Stomach (tissue), 9 donors: Measurements from ENCODE around the gene SPATA20. TPM values are rescaled to one million over a fixed set of nuclear protein-coding genes. Genes with fewer than 3 reads are reported as not detected.
A peak's percentile ranks its signal among the peaks of the same experiment; 100 is the strongest.

Source experiments
- DNase-seq, 2 donors: peaks; one replicate each; pipeline versions ENCODE4 v3.0.0 to v3.0.0-alpha.2; 2013 to 2019
- H3K27ac ChIP-seq, 5 donors: fragments of 200-600 bp in 4 of 5; sonication (generic) in 4 of 5; one replicate each; pipeline ENCODE4 v1.5.1; 2013 to 2019; ENCODE audit warnings: mild to moderate bottlenecking in 1 of 5, moderate library complexity in 1 of 5
- H3K27me3 ChIP-seq, 3 donors: fragments of 200-600 bp; sonication (generic); one replicate each; pipeline ENCODE4 v1.5.1; 2017 to 2019; ENCODE audit warnings: mixed run types in 1 of 3
- H3K36me3 ChIP-seq, 4 donors: fragments of 200-600 bp; sonication (generic); 1 replicate in 3 of 4; 2 replicates in 1 of 4; pipeline ENCODE4 v1.5.1; 2016 to 2019
- H3K4me1 ChIP-seq, 4 donors: fragments of 200-600 bp; sonication (generic); one replicate each; pipeline ENCODE4 v1.5.1; 2016 to 2019
- H3K4me3 ChIP-seq, 4 donors: fragments of 200-600 bp; sonication (generic) in 3 of 4; one replicate each; pipeline ENCODE4 v1.5.1; 2016 to 2019; ENCODE audit warnings: mild to moderate bottlenecking in 1 of 4
- H3K9me3 ChIP-seq, 4 donors: fragments of 200-600 bp; sonication (generic); one replicate each; pipeline ENCODE4 v1.5.1; 2016 to 2019
- CTCF ChIP-seq, 7 experiments: fragments of 450-650 bp in 4 of 7; fragments of 200-600 bp in 3 of 7; sonication (generic) in 3 of 7; IDR thresholded peaks; one replicate each; pipeline ENCODE4 v1.5.1; 2016 to 2019; ENCODE audit warnings: antibody characterized with exemption in 7 of 7, control low read depth in 2 of 7, mild to moderate bottlenecking in 1 of 7
- EP300 ChIP-seq: sonication (generic); formaldehyde crosslinking; IDR thresholded peaks from one replicate; pipeline ENCODE4 v1.6.1; 2017; ENCODE audit warnings: antibody characterized with exemption
- POLR2A ChIP-seq, 4 donors: fragments of 450-650 bp; IDR thresholded peaks; one replicate each; pipeline ENCODE4 v1.6.1; 2016; ENCODE audit warnings: antibody characterized with exemption in 4 of 4, control low read depth in 2 of 4, mild to moderate bottlenecking in 1 of 4, moderate library complexity in 1 of 4
- POLR2AphosphoS5 ChIP-seq, 3 donors: sonication (generic); formaldehyde crosslinking; IDR thresholded peaks; one replicate each; pipeline ENCODE4 v1.6.1; 2016; ENCODE audit warnings: antibody characterized with exemption in 3 of 3
- WGBS, 5 donors: extraction: QIAGEN DNeasy Blood & Tissue Kit in 3 of 5; methylation state at CpG; one replicate each; pipeline versions ENCODE4 v1.1.5 to v1.1.7; 2013 to 2018; 5-methylcytosine and 5-hydroxymethylcytosine counted together
- intact Hi-C: fragments of 100-400 bp; cut with DNase I; formaldehyde crosslinking; loops from one replicate; pipeline ENCODE4 v1.15.1; 2023; ENCODE audit warnings: low total_unique reads
- polyA plus RNA-seq, 3 donors: library from polyadenylated mRNA; stranded (reverse); fragments of 200-250 nt; gene quantifications; one replicate each; pipeline ENCODE4 v1.2.3, GENCODE V29; 2013
- total RNA-seq, 5 donors: library from RNA; depleted of rRNA; stranded (reverse); fragments of >200 nt; gene quantifications; one replicate each; pipeline versions ENCODE4 v1.1.0 to v1.2.3, GENCODE V29; 2014 to 2016
- donor health status: healthy with polysubstance abuse.
- donor health status: Bipolar disorder and iron deficiency.
- donor health status: healthy.

Gene SPATA20
- total and polyA plus RNA-seq, 8 donors: 24.8 to 1,214 (median 80.8) TPM

- 18 to 33% (median 24%) methylated on average over 19 to 22 of the region's 22 CpGs for WGBS, 5 donors
- Histone ChIP-seq H3K27me3 (peaks cover 6 to 100% (median 63%) of the 10 kb centered on the region in 3 donors), H3K27ac (no peak overlapping the region), H3K4me1 (peaks cover 49 to 68% (median 58%) of the 10 kb centered on the region in 4 donors), H3K9me3 (no peaks in the 10 kb centered on the region), H3K4me3 (peak overlapping the region in 1 of 4 donors; percentile 55), H3K36me3 (no peaks in the 10 kb centered on the region)
- DNase-seq: no peak
- intact Hi-C loops: no loop called here
- no peak for TF ChIP-seq POLR2AphosphoS5 (IDR thresholded peaks at IDR 0.05)
- TF ChIP-seq CTCF (IDR thresholded peaks at IDR 0.05): no peak
- no peak for TF ChIP-seq POLR2A (IDR thresholded peaks at IDR 0.05)
- no peak for TF ChIP-seq EP300
Measured at GRCh38 chr17:50562242-50563091, 15.5 kb downstream of the SPATA20 start.

- Histone ChIP-seq H3K9me3 (no peaks in the 10 kb centered on the region), H3K36me3 (no peaks in the 10 kb centered on the region), H3K4me3 (no peak overlapping the region), H3K4me1 (peaks cover 49 to 66% (median 58%) of the 10 kb centered on the region in 4 donors), H3K27ac (no peak overlapping the region), H3K27me3 (peaks cover 6 to 100% (median 63%) of the 10 kb centered on the region in 3 donors)
- 63 to 82% (median 80%) methylated on average over 4 of the region's 4 CpGs for WGBS, 5 donors
- TF ChIP-seq POLR2A (IDR thresholded peaks at IDR 0.05) (no peak), CTCF (IDR thresholded peaks at IDR 0.05) (no peak), EP300 (no peak), POLR2AphosphoS5 (IDR thresholded peaks at IDR 0.05) (no peak)
- intact Hi-C loops: no loop called here
- no peak for DNase-seq
Measured at GRCh38 chr17:50563092-50563511, 16.1 kb downstream of the SPATA20 start.

- intact Hi-C loops: no loop called here
- DNase-seq: peak in 1 of 2 donors; percentile 90
- TF ChIP-seq POLR2A (IDR thresholded peaks at IDR 0.05) (no peak), POLR2AphosphoS5 (IDR thresholded peaks at IDR 0.05) (peak in 1 of 3 donors; percentile 32), EP300 (no peak), CTCF (IDR thresholded peaks at IDR 0.05) (no peak)
- no peaks in the 10 kb centered on the region for H3K9me3 ChIP-seq
- peaks cover 35 to 48% (median 43%) of the 10 kb centered on the region in 4 donors for H3K4me1 ChIP-seq
- peak overlapping the region in 3 of 5 donors; percentile 39 to 47 (median 46) for H3K27ac ChIP-seq
- no peaks in the 10 kb centered on the region for H3K36me3 ChIP-seq
- H3K4me3 ChIP-seq: peak overlapping the region in 1 of 4 donors; percentile 3
- WGBS, 5 donors: 21 to 26% (median 22%) methylated on average over 18 to 19 of the region's 19 CpGs
- peaks cover 6 to 82% (median 47%) of the 10 kb centered on the region in 3 donors for H3K27me3 ChIP-seq
Measured at GRCh38 chr17:50564916-50565315, 17.9 kb downstream of the SPATA20 start.

- Histone ChIP-seq H3K27me3 (peaks cover 6 to 74% (median 42%) of the 10 kb centered on the region in 3 donors), H3K9me3 (no peaks in the 10 kb centered on the region), H3K4me3 (no peak overlapping the region), H3K4me1 (peaks cover 30 to 40% (median 35%) of the 10 kb centered on the region in 4 donors), H3K36me3 (no peaks in the 10 kb centered on the region), H3K27ac (peak overlapping the region in 1 of 5 donors; percentile 39)
- DNase-seq: peak in 1 of 2 donors; percentile 69
- 32 to 48% (median 40%) methylated on average over 10 of the region's 10 CpGs for WGBS, 5 donors
- no peak for TF ChIP-seq EP300
- intact Hi-C loops: no loop called here
Measured at GRCh38 chr17:50565402-50566350, 18.7 kb downstream of the SPATA20 start.
